H1 (cell line): ENCODE data around the gene PYGB. TPM values are rescaled to one million over a fixed set of nuclear protein-coding genes. Genes with fewer than 3 reads are reported as not detected.

Experiments used
- CTCF ChIA-PET: fragments of 300-600 bp; sonication (Branson Sonifier 250); formaldehyde crosslinking; loops from one replicate; lab custom pipeline; 2021; ENCODE audit not compliant: partially characterized antibody; lab: Charles Lee
- POLR2A ChIA-PET: fragments of 300-600 bp; sonication (Branson Sonifier 250); formaldehyde crosslinking; loops from one replicate; lab custom pipeline; 2021; ENCODE audit warnings: inconsistent platforms; ENCODE audit not compliant: partially characterized antibody; lab: Charles Lee
- DNase-seq, 2 experiments: peaks; one replicate each; pipeline versions ENCODE4 v3.0.0 to v3.0.0-alpha.2; 2010 to 2022; ENCODE audit warnings: low spot score in 2 of 2, low read depth in 1 of 2, mixed read lengths in 1 of 2
- FAIRE-seq: peaks from 2 replicates; lab custom pipeline; 2011; peaks lifted over from hg19 to GRCh38; lab: Jason Lieb, UNC
- H2AFZ ChIP-seq: 2 replicates; pipeline ENCODE4 v1.8.1; 2012; ENCODE audit warnings: low read length, inconsistent platforms
- H2AK5ac ChIP-seq: 2 replicates; pipeline ENCODE4 v1.6.1; 2013; ENCODE audit warnings: low read depth, low read length
- H2BK120ac ChIP-seq: replicated peaks from 2 replicates; pipeline ENCODE3; 2013; ENCODE audit warnings: low read depth, low read length, inconsistent platforms
- H2BK12ac ChIP-seq: 2 replicates; pipeline ENCODE4 v1.6.1; 2013; ENCODE audit warnings: low read depth, low read length
- H2BK15ac ChIP-seq: 2 replicates; pipeline ENCODE4 v1.6.1; 2013; ENCODE audit warnings: low read length
- H2BK20ac ChIP-seq: 2 replicates; pipeline ENCODE4 v1.6.1; 2013; ENCODE audit warnings: low read length
- H2BK5ac ChIP-seq: 2 replicates; pipeline ENCODE4 v1.6.1; 2013; ENCODE audit warnings: low read depth, low read length
- H3K14ac ChIP-seq: 2 replicates; pipeline ENCODE4 v1.6.1; 2013; ENCODE audit warnings: inconsistent platforms; ENCODE audit not compliant: insufficient read length
- H3K18ac ChIP-seq: 2 replicates; pipeline ENCODE4 v1.6.1; 2013; ENCODE audit warnings: low read length; ENCODE audit errors: extremely low read depth
- H3K23ac ChIP-seq: 2 replicates; pipeline ENCODE4 v1.6.1; 2013; ENCODE audit warnings: inconsistent platforms; ENCODE audit not compliant: insufficient read length
- H3K23me2 ChIP-seq: 2 replicates; pipeline ENCODE4 v1.6.1; 2013; ENCODE audit warnings: low read depth, low read length
- H3K27ac ChIP-seq: 2 replicates; pipeline ENCODE4 v1.6.1; 2011; ENCODE audit warnings: low read depth, low read length, inconsistent platforms
- H3K27me3 ChIP-seq, 4 experiments: replicated peaks in 1 of 4; 1 replicate in 1 of 4; 2 replicates in 3 of 4; pipeline versions ENCODE4 v1.6.1 to v1.8.1; 2011 to 2013; ENCODE audit warnings: low read length in 3 of 4, mild to moderate bottlenecking in 3 of 4, inconsistent platforms in 2 of 4, mixed read lengths in 2 of 4, moderate library complexity in 1 of 4; ENCODE audit not compliant: control insufficient read depth in 3 of 4, insufficient read depth in 3 of 4; ENCODE audit errors: extremely low read depth in 1 of 4
- H3K36me3 ChIP-seq, 4 experiments: 2 replicates each; pipeline versions ENCODE4 v1.6.1 to v1.8.1; 2011 to 2013; ENCODE audit warnings: mild to moderate bottlenecking in 4 of 4, low read length in 3 of 4, moderate library complexity in 2 of 4, control low read depth in 1 of 4, inconsistent platforms in 1 of 4; ENCODE audit not compliant: insufficient read depth in 4 of 4, control insufficient read depth in 2 of 4
- H3K4ac ChIP-seq: replicated peaks from 2 replicates; pipeline ENCODE3; 2013; ENCODE audit warnings: low read length, low read depth, mixed read lengths, inconsistent platforms; ENCODE audit not compliant: insufficient read length
- H3K4me1 ChIP-seq, 4 experiments: replicated peaks in 1 of 4; 1 replicate in 1 of 4; 2 replicates in 3 of 4; pipeline versions ENCODE4 v1.6.1 to v1.8.1; 2011 to 2013; ENCODE audit warnings: low read length in 3 of 4, inconsistent platforms in 2 of 4, mixed read lengths in 1 of 4; ENCODE audit not compliant: insufficient read depth in 4 of 4, control insufficient read depth in 3 of 4
- H3K4me2 ChIP-seq, 2 experiments: 2 replicates each; pipeline versions ENCODE4 v1.6.1 to v1.8.1; 2011 to 2013; ENCODE audit warnings: low read depth in 2 of 2, low read length in 2 of 2, control low read depth in 1 of 2, inconsistent platforms in 1 of 2, mild to moderate bottlenecking in 1 of 2; ENCODE audit not compliant: insufficient read depth in 1 of 2
- H3K4me3 ChIP-seq, 4 experiments: fragments of 200-600, 300-600 bp in 1 of 4; sonication (generic), shearing (Covaris generic), sonication (Bioruptor Twin) in 1 of 4; 2 replicates each; pipeline versions ENCODE4 v1.5.1 to v1.8.1; 2011 to 2016; ENCODE audit warnings: low read length in 4 of 4, low read depth in 3 of 4, control low read depth in 2 of 4, inconsistent platforms in 2 of 4, mild to moderate bottlenecking in 2 of 4, mixed read lengths in 1 of 4, moderate library complexity in 1 of 4; ENCODE audit not compliant: insufficient read depth in 2 of 4; ENCODE audit errors: extremely low read depth in 1 of 4
- H3K56ac ChIP-seq: replicated peaks from 2 replicates; pipeline ENCODE3; 2013; ENCODE audit warnings: low read depth, mild to moderate bottlenecking, mixed read lengths, low read length, inconsistent platforms; ENCODE audit not compliant: insufficient read length
- H3K79me1 ChIP-seq: 2 replicates; pipeline ENCODE4 v1.6.1; 2013; ENCODE audit warnings: low read depth, low read length, control low read depth
- H3K79me2 ChIP-seq, 2 experiments: 2 replicates each; pipeline versions ENCODE4 v1.6.1 to v1.8.1; 2012 to 2013; ENCODE audit warnings: low read length in 2 of 2, mild to moderate bottlenecking in 2 of 2, inconsistent platforms in 1 of 2; ENCODE audit not compliant: insufficient read depth in 2 of 2, control insufficient read depth in 1 of 2
- H3K9ac ChIP-seq, 4 experiments: replicated peaks in 1 of 4; 1 replicate in 1 of 4; 2 replicates in 3 of 4; pipeline versions ENCODE4 v1.6.1 to v1.8.1; 2011 to 2013; ENCODE audit warnings: low read depth in 3 of 4, low read length in 3 of 4, control low read depth in 2 of 4, mild to moderate bottlenecking in 2 of 4, moderate library complexity in 2 of 4, inconsistent platforms in 1 of 4; ENCODE audit errors: extremely low read depth in 1 of 4
- H3K9me3 ChIP-seq, 2 experiments: 2 replicates each; pipeline versions ENCODE4 v1.6.1 to v1.8.1; 2012 to 2013; ENCODE audit warnings: mild to moderate bottlenecking in 2 of 2, moderate library complexity in 2 of 2, control low read depth in 1 of 2, inconsistent platforms in 1 of 2, low read depth in 1 of 2, low read length in 1 of 2, mixed read lengths in 1 of 2; ENCODE audit not compliant: insufficient read depth in 2 of 2
- H4K20me1 ChIP-seq, 2 experiments: replicated peaks in 1 of 2; 2 replicates each; pipeline versions ENCODE3 to v1.8.1; 2011 to 2013; ENCODE audit warnings: inconsistent platforms in 2 of 2, low read length in 2 of 2, mild to moderate bottlenecking in 1 of 2; ENCODE audit not compliant: insufficient read depth in 2 of 2, control insufficient read depth in 1 of 2
- H4K5ac ChIP-seq: 2 replicates; pipeline ENCODE4 v1.6.1; 2013; ENCODE audit warnings: low read length, low read depth, mixed read lengths, inconsistent platforms; ENCODE audit not compliant: insufficient read length
- H4K8ac ChIP-seq: 2 replicates; pipeline ENCODE4 v1.8.0; 2013; ENCODE audit warnings: mild to moderate bottlenecking, moderate library complexity, low read length, inconsistent platforms; ENCODE audit not compliant: insufficient read depth; ENCODE audit errors: extremely low read depth
- H4K91ac ChIP-seq: replicated peaks from 2 replicates; pipeline ENCODE3; 2013; ENCODE audit warnings: low read length, mixed read lengths, inconsistent platforms; ENCODE audit not compliant: insufficient read length
- CTBP2 ChIP-seq: IDR thresholded peaks from 2 replicates; pipeline ENCODE4 v1.7.0; 2011; ENCODE audit warnings: borderline replicate concordance, mild to moderate bottlenecking, moderate library complexity, mixed read lengths, low read length; ENCODE audit not compliant: insufficient read depth, insufficient read length
- CTCF ChIP-seq, 3 experiments: IDR thresholded peaks; 1 replicate in 2 of 3; 2 replicates in 1 of 3; pipeline versions ENCODE4 v1.5.1 to v1.6.1; 2011; ENCODE audit warnings: low read length in 3 of 3, mild to moderate bottlenecking in 3 of 3, inconsistent platforms in 2 of 3, low read depth in 1 of 3, moderate library complexity in 1 of 3; ENCODE audit not compliant: insufficient read depth in 1 of 3; ENCODE audit errors: control extremely low read depth in 1 of 3
- FOSL1 ChIP-seq: IDR thresholded peaks from 2 replicates; pipeline ENCODE4 v1.6.1; 2011; ENCODE audit warnings: mild to moderate bottlenecking, low read depth, low read length, moderate library complexity; ENCODE audit not compliant: insufficient read depth
- HDAC6 ChIP-seq: IDR thresholded peaks from one replicate; pipeline ENCODE4 v1.7.1; 2012; ENCODE audit warnings: low read depth, mild to moderate bottlenecking, inconsistent platforms, low read length, moderate library complexity
- KDM1A ChIP-seq: fragments of 200-600, 300-600 bp; sonication (generic); IDR thresholded peaks from 2 replicates; pipeline ENCODE4 v1.7.1; 2016; ENCODE audit warnings: mild to moderate bottlenecking, low read length, borderline replicate concordance
- POLR2A ChIP-seq, 2 experiments: IDR thresholded peaks; 1 replicate in 1 of 2; 2 replicates in 1 of 2; pipeline ENCODE4 v1.6.1; 2011; ENCODE audit warnings: low read depth in 2 of 2, low read length in 2 of 2, mild to moderate bottlenecking in 2 of 2; ENCODE audit errors: control extremely low read depth in 1 of 2
- RFX5 ChIP-seq: IDR thresholded peaks from 2 replicates; pipeline ENCODE4 v1.6.1; 2011; ENCODE audit warnings: low read depth, low read length, improper control_type of control experiment, borderline replicate concordance
- SAP30 ChIP-seq: fragments of 300-600 bp; sonication (generic); IDR thresholded peaks from 2 replicates; pipeline ENCODE4 v1.7.1; 2012; ENCODE audit warnings: low read length, moderate library complexity, mild to moderate bottlenecking, inconsistent platforms; ENCODE audit not compliant: insufficient read depth, insufficient replicate concordance
- SP1 ChIP-seq: IDR thresholded peaks from 2 replicates; pipeline ENCODE4 v1.6.1; 2011; ENCODE audit warnings: low read depth, low read length
- SRF ChIP-seq: IDR thresholded peaks from 2 replicates; pipeline ENCODE4 v1.6.1; 2011; ENCODE audit warnings: mild to moderate bottlenecking, low read depth, low read length, moderate library complexity
- WGBS, 2 experiments: shearing (Covaris generic) in 1 of 2; methylation state at CpG; one replicate each; pipeline versions ENCODE4 v1.1.6 to v1.1.7; 2013 to 2015; ENCODE audit warnings: low lambda C conversion rate in 2 of 2, mixed read lengths in 2 of 2, inconsistent platforms in 1 of 2, low coverage in 1 of 2, missing lambda C conversion rate in 1 of 2; ENCODE audit not compliant: insufficient replicate concordance in 2 of 2, insufficient coverage in 1 of 2, insufficient read length in 1 of 2; ENCODE audit errors: extremely low coverage in 1 of 2, missing lambda C conversion rate in 1 of 2; 5-methylcytosine and 5-hydroxymethylcytosine counted together
- polyA plus RNA-seq, 7 experiments: library from polyadenylated mRNA; depleted of rRNA in 3 of 7; stranded (reverse) in 5 of 7; unstranded in 2 of 7; fragments of >200 nt in 5 of 7; fragments of 200-250 nt in 2 of 7; gene quantifications; 1 replicate in 5 of 7; 2 replicates in 1 of 7; 4 replicates in 1 of 7; pipeline versions ENCODE4 v1.2.1 to v1.2.3, GENCODE V29; 2011 to 2013; ENCODE audit warnings: missing spikeins in 2 of 7, mixed read lengths in 2 of 7
- total RNA-seq: library from RNA; stranded (reverse); fragmentation: NEBNext Ultra II Directional; extraction: Animal tissue kit (Norgen Biotek cat#: 25700); gene quantifications from 2 replicates; pipeline ENCODE4 v1.2.1, GENCODE V29; 2021

PYGB gene
- total and polyA plus RNA-seq, 2 of the 8 experiments (the other 6 are each of a cell fraction or from before 2014, with no cell fraction given) = 26.6 to 56.0 TPM

- Histone ChIP-seq H3K9me3 (no peaks in the 10 kb centered on the region), H3K56ac (no peak overlapping the region), H3K23ac (no peak overlapping the region), H3K23me2 (no peaks in the 10 kb centered on the region), H3K4ac (no peak overlapping the region), H3K9ac (no peak overlapping the region; a peak in 1 of 7 replicates), H3K27me3 (no peaks in the 10 kb centered on the region; a peak in 1 of 7 replicates), H2BK15ac (no peak overlapping the region), H3K14ac (no peak overlapping the region), H3K4me3 (no peak overlapping the region), H4K8ac (no peak overlapping the region), H4K20me1 (peaks cover 0 to 4% of the 10 kb centered on the region in 2 experiments), H2AK5ac (no peak overlapping the region), H2BK20ac (no peak overlapping the region), H3K27ac (no peak overlapping the region; the same call in 1 of the 2 replicates), H4K91ac (no peak overlapping the region), H2BK120ac (no peak overlapping the region), H2BK5ac (no peak overlapping the region), H3K4me2 (no peak overlapping the region), H3K36me3 (peaks cover 2 to 9% (median 6%) of the 10 kb centered on the region in 4 experiments; a peak in 6 of 8 replicates), H3K4me1 (no peaks in the 10 kb centered on the region), H3K79me1 (no peaks in the 10 kb centered on the region; the same call in 1 of the 2 replicates), H3K18ac (no peak overlapping the region), H2BK12ac (no peak overlapping the region), H2AFZ (no peak overlapping the region), H3K79me2 (no peaks in the 10 kb centered on the region), H4K5ac (no peak overlapping the region)
- CTCF ChIA-PET = interaction anchor here (0.8 to 3.0 kb wide), 5 partner anchors 9 to 108 kb away, joined by 3 to 10 read pairs (median 5); no protein-coding TSS in a partner anchor
- FAIRE-seq (no peak), DNase-seq (no peak)
- POLR2A ChIA-PET = no interaction called here
- WGBS, 2 experiments = 91% methylated on average over 15 of the region's 22 CpGs; no CpG with 5 or more reads in 1 of the 2 experiments
- TF ChIP-seq SAP30 (no peak), RFX5 (no peak), SRF (no peak), CTBP2 (no peak), POLR2A (IDR thresholded peaks at IDR 0.05; ENCODE audit: control extremely low read depth in 1 of 2, low read depth in 2 of 2, low read length in 2 of 2) (no peak), SP1 (no peak), FOSL1 (no peak), KDM1A (no peak), CTCF (IDR thresholded peaks at IDR 0.05; ENCODE audit: control extremely low read depth in 1 of 3, insufficient read depth in 1 of 3, low read depth in 1 of 3, low read length in 3 of 3) (no peak), HDAC6 (no peak)
Observed at GRCh38 chr20:25290646-25291431, 43.0 kb downstream of the PYGB start.
